Parathyroid adenoma (tissue), 2 donors: ENCODE data around the gene ELK3.

Source experiments
- H2AFZ ChIP-seq: fragments of 300-600 bp; sonication (generic); one replicate; pipeline ENCODE4 v1.7.0; 2017; ENCODE audit warnings: antibody characterized with exemption, mild to moderate bottlenecking
- H3K27ac ChIP-seq: fragments of 300-600 bp; sonication (generic); one replicate; pipeline ENCODE4 v1.7.0; 2017
- H3K27me3 ChIP-seq: fragments of 300-600 bp; sonication (generic); one replicate; pipeline ENCODE4 v1.7.0; 2017; ENCODE audit warnings: low read length; ENCODE audit not compliant: control insufficient read depth, insufficient read depth
- H3K36me3 ChIP-seq: fragments of 300-600 bp; sonication (generic); one replicate; pipeline ENCODE4 v1.7.0; 2017; ENCODE audit warnings: low read length; ENCODE audit not compliant: control insufficient read depth, insufficient read depth
- H3K4me1 ChIP-seq: fragments of 300-600 bp; sonication (generic); one replicate; pipeline ENCODE4 v1.7.0; 2017; ENCODE audit warnings: control low read depth
- H3K4me2 ChIP-seq: fragments of 300-600 bp; sonication (generic); one replicate; pipeline ENCODE4 v1.7.0; 2017; ENCODE audit warnings: low read length
- H3K4me3 ChIP-seq: fragments of 300-600 bp; sonication (generic); one replicate; pipeline ENCODE4 v1.7.0; 2017; ENCODE audit warnings: low read depth, low read length
- H3K79me2 ChIP-seq: fragments of 300-600 bp; sonication (generic); one replicate; pipeline ENCODE4 v1.7.0; 2017; ENCODE audit warnings: control low read depth
- H3K9ac ChIP-seq: fragments of 300-600 bp; sonication (generic); one replicate; pipeline ENCODE4 v1.7.0; 2017; ENCODE audit warnings: mild to moderate bottlenecking
- H3K9me3 ChIP-seq: fragments of 300-600 bp; sonication (generic); one replicate; pipeline ENCODE4 v1.7.0; 2017; ENCODE audit warnings: low read length; ENCODE audit not compliant: control insufficient read depth
- CTCF ChIP-seq: fragments of 300-600 bp; sonication (generic); IDR thresholded peaks from one replicate; pipeline ENCODE4 v1.7.0; 2017; ENCODE audit warnings: antibody characterized with exemption, mild to moderate bottlenecking
- donor health status: primary hyperparathyroidism.

The ELK3 gene

GRCh38 chr12:96171905-96172304, 22.3 kb upstream of the ELK3 start:
- Histone ChIP-seq H3K9me3 (no peaks in the 10 kb centered on the region), H3K79me2 (no peaks in the 10 kb centered on the region), H3K4me1 (no peaks in the 10 kb centered on the region), H3K4me3 (no peak overlapping the region), H3K4me2 (no peak overlapping the region), H3K27me3 (no peaks in the 10 kb centered on the region), H3K36me3 (no peaks in the 10 kb centered on the region), H3K9ac (no peak overlapping the region), H2AFZ (no peak overlapping the region), H3K27ac (no peak overlapping the region)
- TF ChIP-seq CTCF: no peak

- no peak overlapping the region for H3K4me2 ChIP-seq
- no peak overlapping the region for H3K9ac ChIP-seq
- H3K79me2 ChIP-seq: no peaks in the 10 kb centered on the region
- H3K4me3 ChIP-seq: no peak overlapping the region
- H3K27me3 ChIP-seq: no peaks in the 10 kb centered on the region
- no peaks in the 10 kb centered on the region for H3K4me1 ChIP-seq
- H3K9me3 ChIP-seq: no peaks in the 10 kb centered on the region
- no peaks in the 10 kb centered on the region for H3K36me3 ChIP-seq
- no peak for TF ChIP-seq CTCF
- H3K27ac ChIP-seq: no peak overlapping the region
- H2AFZ ChIP-seq: no peak overlapping the region
Observed at GRCh38 chr12:96172981-96173380, 21.2 kb upstream of the ELK3 start.

- no peaks in the 10 kb centered on the region for H3K4me1 ChIP-seq
- H3K27ac ChIP-seq: no peak overlapping the region
- no peaks in the 10 kb centered on the region for H3K9me3 ChIP-seq
- no peaks in the 10 kb centered on the region for H3K36me3 ChIP-seq
- no peak for TF ChIP-seq CTCF
- no peaks in the 10 kb centered on the region for H3K79me2 ChIP-seq
- no peaks in the 10 kb centered on the region for H3K27me3 ChIP-seq
- H3K4me2 ChIP-seq: no peak overlapping the region
- no peak overlapping the region for H3K9ac ChIP-seq
- no peak overlapping the region for H3K4me3 ChIP-seq
- no peak overlapping the region for H2AFZ ChIP-seq
Observed at GRCh38 chr12:96176575-96176974, 17.6 kb upstream of the ELK3 start.

GRCh38 chr12:96177013-96177412, 17.2 kb upstream of the ELK3 start:
- no peaks in the 10 kb centered on the region for H3K27me3 ChIP-seq
- no peaks in the 10 kb centered on the region for H3K4me1 ChIP-seq
- no peak for TF ChIP-seq CTCF
- no peak overlapping the region for H3K9ac ChIP-seq
- no peak overlapping the region for H3K4me2 ChIP-seq
- no peaks in the 10 kb centered on the region for H3K9me3 ChIP-seq
- no peak overlapping the region for H3K27ac ChIP-seq
- H3K36me3 ChIP-seq: no peaks in the 10 kb centered on the region
- no peaks in the 10 kb centered on the region for H3K79me2 ChIP-seq
- no peak overlapping the region for H2AFZ ChIP-seq
- no peak overlapping the region for H3K4me3 ChIP-seq

- Histone ChIP-seq H3K27me3 (no peaks in the 10 kb centered on the region), H2AFZ (no peak overlapping the region), H3K4me3 (no peak overlapping the region), H3K4me1 (peaks cover 3% of the 10 kb centered on the region), H3K9ac (no peak overlapping the region), H3K4me2 (no peak overlapping the region), H3K27ac (no peak overlapping the region), H3K79me2 (no peaks in the 10 kb centered on the region), H3K9me3 (no peaks in the 10 kb centered on the region), H3K36me3 (no peaks in the 10 kb centered on the region)
- TF ChIP-seq CTCF: no peak
Observed at GRCh38 chr12:96183734-96184370, 10.3 kb upstream of the ELK3 start.
